HG03039 (cell line): Measurements from ENCODE around the gene KCNQ1.

Source experiments
- ATAC-seq: cut with Tn5 transposase; IDR thresholded peaks from one replicate; pipeline ENCODE4 v1.9.1; 2021; ENCODE audit warnings: mild to moderate bottlenecking, moderate library complexity; ENCODE audit not compliant: unreplicated experiment

KCNQ1 gene

DNA sequence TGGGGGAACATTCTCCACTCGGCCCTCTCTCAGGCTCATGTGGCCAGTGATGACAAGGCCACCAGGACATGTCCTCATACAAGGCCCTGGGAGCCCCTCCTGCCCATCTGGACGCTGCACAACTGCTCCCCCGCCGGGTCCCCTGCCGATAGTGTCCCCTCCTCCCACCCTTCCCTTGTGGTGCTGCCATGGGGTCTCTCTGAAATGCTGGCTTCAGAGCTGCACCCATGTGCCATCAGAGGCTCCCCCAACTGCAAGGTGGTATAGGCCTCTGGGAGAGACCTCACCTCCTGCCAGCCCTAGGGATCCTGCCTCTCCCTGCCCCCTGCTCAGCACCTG is 142.0 kb downstream of the KCNQ1 start:
- ATAC-seq: no peak

DNA sequence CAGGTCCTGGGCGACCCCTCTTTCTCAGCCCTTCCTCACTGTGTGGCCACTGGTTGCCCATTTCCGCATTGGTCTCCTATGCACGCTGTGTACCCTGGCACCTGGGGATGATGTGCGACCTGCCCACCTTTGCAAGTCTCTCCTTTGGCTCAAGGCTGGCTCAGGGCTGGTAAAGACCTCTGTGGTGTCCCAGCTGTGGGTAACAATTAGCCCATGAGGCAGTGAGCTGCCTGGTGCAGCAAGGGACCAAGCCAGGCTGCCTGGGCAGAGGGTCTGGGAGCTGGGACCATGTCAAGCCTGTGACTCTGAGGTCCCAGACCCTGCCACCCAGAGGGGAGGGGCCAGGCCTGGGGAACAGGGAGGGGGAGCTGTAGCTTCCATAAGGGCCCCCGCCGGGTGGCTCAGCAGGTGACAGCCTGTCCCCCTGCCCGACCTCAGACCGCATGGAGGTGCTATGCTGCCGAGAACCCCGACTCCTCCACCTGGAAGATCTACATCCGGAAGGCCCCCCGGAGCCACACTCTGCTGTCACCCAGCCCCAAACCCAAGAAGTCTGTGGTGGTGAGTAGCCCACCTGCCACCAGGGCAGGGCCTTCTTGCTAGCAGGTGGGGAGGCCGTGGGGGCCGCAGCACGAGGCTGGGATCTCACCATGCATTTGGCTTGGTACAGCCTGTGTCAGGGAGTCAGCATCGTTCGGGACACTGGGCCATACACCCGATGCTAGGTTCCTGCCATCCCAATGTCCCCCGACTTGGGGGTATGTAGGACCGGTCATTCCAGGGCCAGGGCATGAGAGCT is 142.5 kb downstream of the KCNQ1 start:
- no peak for ATAC-seq

DNA sequence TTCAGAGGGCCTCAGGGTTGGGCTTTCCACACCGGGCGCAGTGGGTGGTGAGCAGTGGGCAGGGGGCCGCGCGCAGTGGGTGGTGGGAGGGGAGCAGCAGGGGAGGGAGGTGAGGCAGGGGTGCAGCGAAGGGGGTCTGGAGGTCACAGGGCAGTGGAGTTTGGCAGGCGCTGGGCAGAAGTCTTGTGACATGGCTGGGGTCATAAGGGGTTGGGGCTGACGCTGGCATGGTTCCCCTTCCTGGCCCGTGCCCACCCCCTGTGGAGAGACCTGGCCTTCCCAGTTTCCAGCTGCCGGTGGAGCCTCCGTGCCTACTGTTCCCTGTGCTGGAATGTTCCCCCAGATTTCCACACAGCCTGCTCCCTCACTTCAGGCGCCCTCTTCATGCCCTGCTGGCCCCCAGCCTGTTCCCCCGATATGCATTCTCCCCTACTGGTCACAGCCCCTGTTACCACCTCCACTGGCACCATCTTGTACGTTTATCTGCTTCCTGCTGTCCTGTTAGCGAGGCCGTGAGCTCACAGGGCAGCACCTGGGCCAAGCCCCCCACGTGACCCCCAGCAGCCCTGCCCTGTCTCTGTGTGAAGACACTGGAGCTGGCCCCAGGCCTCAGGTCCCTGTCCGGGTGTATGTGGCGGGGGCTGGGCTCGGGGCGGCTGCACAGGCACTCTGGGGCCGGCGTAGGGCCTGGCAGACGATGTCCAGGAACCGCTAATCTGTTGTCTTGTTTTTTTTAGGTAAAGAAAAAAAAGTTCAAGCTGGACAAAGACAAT is 143.4 kb downstream of the KCNQ1 start:
- no peak for ATAC-seq

DNA sequence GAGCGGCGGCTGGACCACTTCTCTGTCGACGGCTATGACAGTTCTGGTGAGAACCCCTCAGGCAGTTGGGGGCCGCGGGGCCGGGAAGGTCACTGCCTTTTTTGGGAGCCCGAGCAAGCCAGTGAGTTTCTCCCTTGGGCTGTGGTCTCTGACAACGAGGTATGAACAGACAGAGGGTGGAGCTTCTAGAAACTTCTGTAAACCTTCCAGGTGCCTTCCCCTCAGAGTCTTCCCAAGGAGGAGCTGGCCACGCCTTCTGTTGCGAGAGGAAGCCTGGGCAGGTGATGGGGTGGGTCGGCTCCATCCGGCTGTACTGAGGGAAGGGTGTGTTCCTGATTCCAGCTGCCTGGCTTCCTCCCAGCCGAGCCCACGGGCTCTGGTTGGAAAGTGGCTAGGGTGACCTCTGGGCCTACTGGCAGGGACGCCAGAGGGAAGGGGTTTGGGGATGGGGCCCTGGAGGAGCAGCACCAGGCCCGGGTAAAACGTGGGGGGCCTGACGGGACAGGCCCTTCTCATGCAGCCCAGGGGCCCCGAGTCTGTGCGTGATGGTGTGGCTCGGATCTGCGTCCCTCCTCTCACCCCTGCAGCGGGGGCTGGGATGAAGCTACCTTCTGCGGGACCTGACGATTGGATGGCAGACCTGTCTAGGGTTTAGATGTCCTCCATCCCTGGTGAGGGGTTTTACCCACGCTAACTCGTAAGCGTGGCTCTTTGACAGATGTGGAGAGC is 144.2 kb downstream of the KCNQ1 start:
- ATAC-seq: no peak

GRCh38 chr11:2589538-2589934 is 144.7 kb downstream of the KCNQ1 start:
- no peak for ATAC-seq

GRCh38 chr11:2590131-2590964 is 145.5 kb downstream of the KCNQ1 start:
- no peak for ATAC-seq

- ATAC-seq: no peak
These were observed 146.4 kb downstream of the KCNQ1 start for GRCh38 chr11:2590965-2591754.

DNA sequence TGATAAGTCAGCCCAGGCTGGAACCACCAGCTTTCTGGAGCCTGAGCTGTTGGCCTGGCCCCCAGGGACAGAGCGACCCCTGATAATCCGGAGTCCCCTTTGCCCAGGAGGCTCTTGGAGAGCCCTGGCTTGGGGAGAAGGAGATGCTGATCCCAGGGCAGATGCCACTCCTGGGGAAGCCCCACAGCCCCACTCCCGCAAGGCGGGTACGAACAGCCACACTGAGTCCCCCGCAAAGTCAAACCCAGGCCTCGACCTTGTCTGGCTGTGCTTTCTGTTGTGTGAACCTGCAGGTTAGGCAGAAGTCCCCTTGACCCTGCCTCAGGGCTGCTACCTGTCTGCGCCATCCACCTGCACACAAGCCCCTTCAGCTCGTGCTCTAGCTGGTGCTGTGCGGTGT is 147.0 kb downstream of the KCNQ1 start:
- ATAC-seq: no peak

DNA sequence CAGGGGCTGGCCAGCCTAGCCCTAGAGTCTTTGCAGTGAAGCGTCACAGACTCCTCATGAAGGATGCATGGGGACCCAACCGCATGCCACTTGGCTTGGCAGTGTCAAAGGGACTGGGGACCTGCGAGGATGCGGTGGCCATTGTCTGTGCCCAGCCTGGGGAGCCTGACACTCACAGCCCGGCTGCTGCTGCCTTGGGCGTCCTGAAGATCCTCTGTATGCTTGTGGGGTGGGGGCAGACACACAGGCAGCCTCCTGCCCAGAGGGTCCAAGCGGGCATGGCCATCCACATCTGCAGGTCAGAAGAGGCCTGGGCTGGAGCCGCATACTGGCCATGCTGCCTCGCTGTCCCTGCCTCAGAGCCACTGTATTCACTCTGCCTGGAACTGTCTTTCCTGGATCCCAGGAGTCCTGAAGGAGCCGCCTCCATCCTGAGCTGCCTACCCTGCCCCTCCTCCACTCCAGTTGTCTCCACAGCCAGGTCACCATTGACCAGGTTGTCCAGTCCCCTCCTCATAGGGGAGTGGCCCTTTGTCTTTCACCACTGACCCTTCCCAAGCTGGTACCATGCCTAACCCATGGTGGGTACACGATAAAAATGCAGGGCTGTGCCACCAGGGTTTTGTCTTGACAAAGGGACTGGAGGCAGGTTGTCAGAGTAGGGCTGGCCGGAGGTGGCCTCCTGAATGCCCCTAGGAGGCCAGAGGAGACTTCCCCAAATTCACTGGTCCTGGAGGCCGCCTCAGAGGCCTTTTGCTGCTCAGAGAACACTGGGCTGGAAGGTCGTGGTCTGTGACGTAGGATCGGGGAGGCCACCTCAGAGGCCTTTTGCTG is 148.0 kb downstream of the KCNQ1 start:
- no peak for ATAC-seq

DNA sequence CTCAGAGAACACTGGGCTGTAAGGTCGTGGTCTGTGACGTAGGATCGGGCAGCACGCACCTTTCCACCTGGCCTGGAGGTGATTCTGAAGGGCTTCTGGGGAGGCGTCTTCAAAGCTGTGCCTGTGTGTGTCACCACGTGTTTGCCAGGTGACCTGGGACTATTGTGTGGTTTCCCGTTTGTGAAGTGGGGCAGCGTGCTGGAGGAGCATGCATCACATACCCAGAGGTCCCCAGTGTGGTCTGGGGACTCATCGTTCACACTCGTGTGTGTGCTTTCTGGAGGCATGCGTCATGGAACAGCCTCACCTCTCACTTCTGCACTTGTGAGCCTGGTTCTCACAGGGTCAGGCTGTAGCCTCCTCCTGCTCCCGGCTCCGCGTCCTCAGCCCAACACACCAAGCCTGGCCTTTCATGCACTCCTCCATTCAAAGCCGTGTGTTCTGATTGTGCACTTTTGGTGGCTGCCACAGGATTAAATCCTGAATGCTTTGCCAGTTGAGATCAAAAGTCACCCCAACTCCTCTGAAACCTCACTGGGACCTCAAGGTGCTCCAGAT is 148.7 kb downstream of the KCNQ1 start:
- no peak for ATAC-seq

- ATAC-seq: no peak
These were observed 149.5 kb downstream of the KCNQ1 start for GRCh38 chr11:2594267-2594666.

DNA sequence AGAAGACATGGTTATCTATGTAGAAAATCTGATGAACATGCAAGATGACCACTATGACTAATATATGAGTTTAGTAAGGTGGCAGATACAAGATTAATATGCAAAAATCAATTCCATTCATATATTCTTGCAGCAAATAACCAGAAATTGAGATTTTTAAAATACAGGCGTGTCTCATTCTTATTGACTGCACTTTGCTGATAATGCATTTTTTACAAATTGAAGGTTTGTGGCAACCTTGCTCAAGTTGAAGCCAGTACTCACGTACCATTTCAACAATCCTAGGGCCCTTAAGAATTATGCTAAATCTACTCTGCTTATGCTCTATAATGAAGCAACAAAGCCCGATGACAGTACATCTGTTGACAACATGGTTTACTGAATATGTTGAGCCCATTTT is 150.4 kb downstream of the KCNQ1 start:
- no peak for ATAC-seq

- no peak for ATAC-seq
These were observed 154.9 kb downstream of the KCNQ1 start for GRCh38 chr11:2599561-2600189.

GRCh38 chr11:2609345-2609744 is 164.5 kb downstream of the KCNQ1 start:
- ATAC-seq: no peak

DNA sequence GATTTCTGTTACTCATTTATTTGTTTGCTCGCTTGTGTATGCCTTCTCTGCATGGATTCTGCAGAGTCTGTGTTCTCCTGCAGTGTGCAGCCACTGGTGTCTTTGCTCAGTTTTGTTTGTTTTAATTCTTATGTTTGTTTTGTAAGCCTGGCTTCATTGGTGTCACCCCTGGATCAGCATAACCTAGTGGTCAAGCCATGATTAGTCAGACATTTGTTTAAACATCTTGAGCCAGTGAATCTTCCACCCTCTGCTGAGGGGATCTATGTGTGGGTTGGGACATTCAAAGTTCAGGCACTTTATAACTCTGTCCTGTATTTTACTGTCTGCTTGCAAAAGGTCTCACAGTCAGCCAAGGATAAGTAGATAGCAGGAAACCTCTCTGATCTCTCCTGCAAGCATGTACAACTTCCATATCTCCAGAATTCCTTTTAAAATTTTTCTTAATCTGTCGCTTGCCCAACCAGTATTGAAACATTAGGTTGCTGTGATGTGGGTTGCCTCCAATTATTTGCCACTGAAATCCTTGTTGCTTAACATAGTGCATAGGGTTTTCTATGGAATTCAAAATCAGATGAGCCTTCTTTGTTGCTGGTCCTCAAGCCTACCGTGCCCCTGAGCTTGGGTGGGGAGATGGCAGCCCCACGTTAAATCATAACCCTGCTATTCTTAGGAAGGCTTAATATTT is 168.2 kb downstream of the KCNQ1 start:
- no peak for ATAC-seq

DNA sequence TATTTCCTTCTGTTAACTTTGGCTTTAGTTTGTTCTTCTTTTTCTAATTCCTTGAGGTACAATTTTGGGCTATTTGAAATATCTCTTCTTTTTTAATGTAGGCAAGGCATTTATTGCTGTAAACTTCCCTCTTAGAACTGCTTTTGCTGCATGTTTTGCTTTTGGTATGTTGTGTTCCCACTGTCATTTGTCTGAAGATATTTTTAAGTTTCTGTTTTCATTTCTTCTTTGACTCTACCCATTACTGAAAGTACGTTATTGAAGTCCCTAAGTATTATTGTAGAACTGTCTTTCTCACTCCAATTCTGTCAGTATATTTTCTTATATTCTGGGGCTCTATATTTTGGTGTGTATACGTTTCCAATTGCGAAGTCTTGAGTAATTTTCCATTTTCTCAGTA is 177.1 kb downstream of the KCNQ1 start:
- no peak for ATAC-seq

- no peak for ATAC-seq
These were observed 180.4 kb downstream of the KCNQ1 start for GRCh38 chr11:2625183-2625582.

- ATAC-seq: no peak
These were observed 185.9 kb downstream of the KCNQ1 start for GRCh38 chr11:2630679-2631078.
